HepG2 (cell line): ENCODE measurements around the gene NOP14. TPM values are rescaled to one million over a fixed set of nuclear protein-coding genes. Genes with fewer than 3 reads are reported as not detected.

Experiments used
- ARID5B ChIP-seq: IDR thresholded peaks from 2 replicates; pipeline ENCODE4 v1.4.0; 2020; ENCODE audit warnings: mild to moderate bottlenecking, missing genetic modification reagents
- ATAD3A ChIP-seq: sonication (generic); formaldehyde crosslinking; IDR thresholded peaks from 2 replicates; pipeline ENCODE4 v1.4.0; 2020; ENCODE audit warnings: missing genetic modification reagents
- JUNB ChIP-seq: sonication (generic); formaldehyde crosslinking; IDR thresholded peaks from 2 replicates; pipeline ENCODE4 v1.8.0; 2022; ENCODE audit warnings: missing genetic modification reagents, mild to moderate bottlenecking, borderline replicate concordance
- KLF16 ChIP-seq, 2 experiments: sonication (generic) in 1 of 2; formaldehyde crosslinking in 1 of 2; IDR thresholded peaks; 2 replicates each; pipeline versions ENCODE4 v1.6.1 to v1.8.0; 2016 to 2023; ENCODE audit warnings: missing genetic modification reagents in 2 of 2, missing compliant biosample characterization in 1 of 2
- MTERF4 ChIP-seq: sonication (generic); formaldehyde crosslinking; IDR thresholded peaks from 2 replicates; pipeline ENCODE4 v1.8.0; 2023; ENCODE audit warnings: mild to moderate bottlenecking, missing genetic modification reagents
- MXD1 ChIP-seq: sonication (generic); formaldehyde crosslinking; IDR thresholded peaks from 2 replicates; pipeline ENCODE4 v1.4.0; 2020; ENCODE audit warnings: mild to moderate bottlenecking, missing genetic modification reagents
- NKX3-1 ChIP-seq: sonication (generic); formaldehyde crosslinking; IDR thresholded peaks from 2 replicates; pipeline ENCODE4 v1.5.0; 2020; ENCODE audit warnings: missing genetic modification reagents
- TSC22D2 ChIP-seq: sonication (generic); formaldehyde crosslinking; IDR thresholded peaks from 2 replicates; pipeline ENCODE4 v1.5.1; 2020; ENCODE audit warnings: missing genetic modification reagents, mild to moderate bottlenecking, borderline replicate concordance
- U2AF1 ChIP-seq: fragments of 200-400 bp; formaldehyde crosslinking; optimal IDR thresholded peaks from 2 replicates; pipeline ENCODE3; 2017; ENCODE audit warnings: mild to moderate bottlenecking, low read depth, low read length
- ZBTB38 ChIP-seq: sonication (generic); formaldehyde crosslinking; IDR thresholded peaks from 2 replicates; pipeline ENCODE4 v1.5.1; 2020; ENCODE audit warnings: mild to moderate bottlenecking, missing genetic modification reagents
- ZNF318 ChIP-seq: sonication (generic); formaldehyde crosslinking; IDR thresholded peaks from 2 replicates; pipeline ENCODE4 v1.4.0; 2020; ENCODE audit warnings: mild to moderate bottlenecking, missing genetic modification reagents
- ZNF800 ChIP-seq: sonication (generic); formaldehyde crosslinking; IDR thresholded peaks from 2 replicates; pipeline ENCODE4 v1.4.0; 2020; ENCODE audit warnings: missing genetic modification reagents
- polyA plus RNA-seq, 8 experiments: library from polyadenylated mRNA; depleted of rRNA in 3 of 8; stranded (reverse) in 7 of 8; unstranded in 1 of 8; fragments of >200 nt; fragmentation: Illumina TruSeq in 4 of 8; extraction: Trizol in 4 of 8; gene quantifications; 2 replicates each; pipeline versions ENCODE4 v1.2.1 to v1.2.3, GENCODE V29; 2011 to 2016; ENCODE audit warnings: low read depth in 4 of 8, missing spikeins in 1 of 8, mixed read lengths in 1 of 8; ENCODE audit not compliant: insufficient read depth in 1 of 8
- total RNA-seq, 5 experiments: library from RNA; depleted of rRNA; stranded (reverse); fragments of >200 nt; fragmentation: Illumina TruSeq; extraction: Trizol; gene quantifications; 2 replicates each; pipeline ENCODE4 v1.2.3, GENCODE V29; 2016; ENCODE audit warnings: low read depth in 1 of 5

Gene NOP14
- total and polyA plus RNA-seq, 2 of the 13 experiments (the other 11 are each of a cell fraction or from before 2014, with no cell fraction given), result 6.9 to 47.9 TPM

- peak; percentile 56 for TF ChIP-seq ZNF318 (CRISPR knock-in tag)
- TF ChIP-seq KLF16 (CRISPR knock-in tag; IDR thresholded peaks at IDR 0.05), result peak; percentile 60 to 97; a peak in 3 of 4 replicates
- peak; percentile 100 for TF ChIP-seq ZNF800 (CRISPR knock-in tag)
- TF ChIP-seq TSC22D2 (CRISPR knock-in tag), result peak; percentile 96; the same call in 1 of the 2 replicates
- TF ChIP-seq U2AF1, result no peak
- TF ChIP-seq ZBTB38, result peak; percentile 92
- no peak for TF ChIP-seq ATAD3A (CRISPR knock-in tag)
- TF ChIP-seq NKX3-1 (CRISPR knock-in tag), result peak; percentile 94
- TF ChIP-seq MXD1 (CRISPR knock-in tag), result peak; percentile 99
- TF ChIP-seq JUNB (CRISPR knock-in tag), result no peak
- peak; percentile 58 for TF ChIP-seq ARID5B (CRISPR knock-in tag)
- peak; percentile 36; the same call in 1 of the 2 replicates for TF ChIP-seq MTERF4
Measured at GRCh38 chr4:2963175-2963965, at the start of gene NOP14, which contains the start of gene GRK4 (continued).
